Spleen (tissue), 11 donors: Measurements from ENCODE around the gene DDOST. TPM values are rescaled to one million over a fixed set of nuclear protein-coding genes. Genes with fewer than 3 reads are reported as not detected.

Source experiments
- DNase-seq: peaks from one replicate; pipeline ENCODE4 v3.0.0-alpha.2; 2020
- H3K27ac ChIP-seq, 8 donors: fragments of 200-600 bp; sonication (generic) in 7 of 8; 1 replicate in 4 of 8; 2 replicates in 4 of 8; pipeline versions ENCODE4 v1.5.0 to v1.8.0; 2016 to 2021; ENCODE audit warnings: inconsistent platforms in 4 of 8, mild to moderate bottlenecking in 4 of 8, moderate library complexity in 1 of 8
- H3K27me3 ChIP-seq, 7 donors: fragments of 200-600 bp; sonication (generic) in 6 of 7; replicated peaks in 1 of 7; 1 replicate in 4 of 7; 2 replicates in 3 of 7; pipeline versions ENCODE4 v1.5.0 to v1.8.0; 2016 to 2021; ENCODE audit warnings: inconsistent platforms in 3 of 7, mild to moderate bottlenecking in 1 of 7
- H3K36me3 ChIP-seq, 6 donors: fragments of 200-600 bp; sonication (generic) in 5 of 6; 1 replicate in 4 of 6; 2 replicates in 2 of 6; pipeline versions ENCODE4 v1.5.0 to v1.8.0; 2016 to 2021; ENCODE audit warnings: inconsistent platforms in 2 of 6
- H3K4me1 ChIP-seq, 6 donors: fragments of 200-600 bp; sonication (generic) in 5 of 6; 1 replicate in 3 of 6; 2 replicates in 3 of 6; pipeline versions ENCODE4 v1.5.0 to v1.8.0; 2016 to 2021; ENCODE audit warnings: inconsistent platforms in 3 of 6
- H3K4me3 ChIP-seq, 8 donors: fragments of 200-600 bp; sonication (generic) in 7 of 8; 1 replicate in 4 of 8; 2 replicates in 4 of 8; pipeline versions ENCODE4 v1.5.0 to v1.8.0; 2016 to 2021; ENCODE audit warnings: inconsistent platforms in 4 of 8, mild to moderate bottlenecking in 4 of 8, moderate library complexity in 2 of 8
- H3K9me3 ChIP-seq, 8 donors: fragments of 200-600 bp; sonication (generic) in 7 of 8; 1 replicate in 4 of 8; 2 replicates in 4 of 8; pipeline versions ENCODE4 v1.5.0 to v1.8.0; 2016 to 2021; ENCODE audit warnings: inconsistent platforms in 4 of 8
- CTCF ChIP-seq, 11 experiments: fragments of 200-600 bp in 7 of 11; fragments of 450-650 bp in 4 of 11; sonication (generic) in 4 of 11; IDR thresholded peaks in 8 of 11; conservative IDR thresholded peaks in 3 of 11; 1 replicate in 7 of 11; 2 replicates in 4 of 11; pipeline versions ENCODE4 v1.4.0 to v1.8.0; 2016 to 2021; ENCODE audit warnings: antibody characterized with exemption in 11 of 11, inconsistent platforms in 4 of 11, mild to moderate bottlenecking in 1 of 11
- POLR2A ChIP-seq, 3 donors: fragments of 450-650 bp; IDR thresholded peaks; one replicate each; pipeline ENCODE4 v1.5.1; 2017; ENCODE audit warnings: antibody characterized with exemption in 3 of 3, mild to moderate bottlenecking in 1 of 3
- POLR2AphosphoS5 ChIP-seq, 3 donors: sonication (generic); formaldehyde crosslinking; IDR thresholded peaks; one replicate each; pipeline ENCODE4 v1.5.1; 2017; ENCODE audit warnings: antibody characterized with exemption in 3 of 3
- WGBS, 5 donors: extraction: QIAGEN DNeasy Blood & Tissue Kit in 3 of 5; methylation state at CpG; one replicate each; pipeline versions ENCODE4 v1.1.5 to v1.1.7; 2013 to 2018; 5-methylcytosine and 5-hydroxymethylcytosine counted together
- intact Hi-C: fragments of 100-400 bp; cut with DNase I; formaldehyde crosslinking; loops from one replicate; pipeline ENCODE4 v1.15.0; 2023; ENCODE audit warnings: low total_unique reads
- polyA plus RNA-seq, 3 donors: library from polyadenylated mRNA; stranded (reverse); fragments of 200-250 nt; gene quantifications; one replicate each; pipeline ENCODE4 v1.2.1, GENCODE V29; 2013
- total RNA-seq, 7 donors: library from RNA; depleted of rRNA in 3 of 7; stranded (reverse); fragments of >200 nt in 3 of 7; fragmentation: NEBNext Ultra II Directional in 4 of 7; extraction: Animal tissue kit (Norgen Biotek cat#: 25700) in 4 of 7; gene quantifications; one replicate each; pipeline versions ENCODE4 v1.1.0 to v1.2.1, GENCODE V29; 2016 to 2021
- donor health status: healthy with polysubstance abuse.
- donor health status: DM: no; HTN: no; CAD: no; lungs with moderate emphysema.
- donor health status: DM: no; HTN: no; CAD: no.
- donor health status: Bipolar disorder and iron deficiency.
- donor health status: healthy.
- donor health status: DM: no; HTN: no; CAD: no.
- donor health status: DM: yes; HTN: yes; CAD: no.

Gene DDOST
- total and polyA plus RNA-seq, 10 donors, result 107 to 194 (median 147) TPM

- intact Hi-C loops, result no loop called here
- no peak overlapping the region for H3K4me3 ChIP-seq
- H3K36me3 ChIP-seq, result peaks cover 2 to 79% (median 64%) of the 10 kb centered on the region in 6 donors
- H3K4me1 ChIP-seq, result peaks cover 21 to 81% (median 40%) of the 10 kb centered on the region in 6 donors
- H3K9me3 ChIP-seq, result no peaks in the 10 kb centered on the region
- peak overlapping the region in 2 of 8 donors; percentile 58 to 89 for H3K27ac ChIP-seq
- H3K27me3 ChIP-seq, result no peaks in the 10 kb centered on the region
- no peak for DNase-seq
- WGBS, 5 donors, result 87 to 91% (median 87%) methylated on average over 12 of the region's 12 CpGs
- TF ChIP-seq POLR2AphosphoS5 (IDR thresholded peaks at IDR 0.05), result peak in 2 of 3 donors; percentile 28 to 65
- TF ChIP-seq CTCF (IDR thresholded peaks at IDR 0.05 in 8 of 11, conservative IDR thresholded peaks at IDR 0.05 in 3 of 11), result no peak
Measured at GRCh38 chr1:20657024-20657423, 4.1 kb downstream of the DDOST start.

GRCh38 chr1:20654104-20654690, 7.0 kb downstream of the DDOST start:
- H3K36me3 ChIP-seq, result peaks cover 2 to 100% (median 89%) of the 10 kb centered on the region in 6 donors
- TF ChIP-seq POLR2A (IDR thresholded peaks at IDR 0.05) (no peak), POLR2AphosphoS5 (IDR thresholded peaks at IDR 0.05) (peak; percentile 10 to 59 (median 42))
- no peak for DNase-seq
- 73 to 86% (median 75%) methylated on average over 19 to 20 of the region's 20 CpGs for WGBS, 5 donors
- H3K4me3 ChIP-seq, result no peak overlapping the region
- H3K27me3 ChIP-seq, result no peaks in the 10 kb centered on the region
- peaks cover 4 to 55% (median 19%) of the 10 kb centered on the region in 6 donors for H3K4me1 ChIP-seq
- H3K9me3 ChIP-seq, result no peaks in the 10 kb centered on the region
- peak overlapping the region in 5 of 8 donors; percentile 36 to 59 (median 50) for H3K27ac ChIP-seq
- intact Hi-C loops, result no loop called here

- Histone ChIP-seq H3K9me3 (no peaks in the 10 kb centered on the region), H3K4me3 (no peak overlapping the region), H3K4me1 (peaks cover 0 to 36% (median 9%) of the 10 kb centered on the region in 6 donors), H3K27me3 (no peaks in the 10 kb centered on the region), H3K27ac (no peak overlapping the region), H3K36me3 (peaks cover 2 to 100% (median 97%) of the 10 kb centered on the region in 6 donors)
- intact Hi-C loops, result no loop called here
- WGBS, 5 donors, result 93 to 98% (median 96%) methylated on average over 15 of the region's 15 CpGs
- DNase-seq, result no peak
- TF ChIP-seq POLR2A (IDR thresholded peaks at IDR 0.05) (no peak), CTCF (IDR thresholded peaks at IDR 0.05 in 8 of 11, conservative IDR thresholded peaks at IDR 0.05 in 3 of 11) (no peak), POLR2AphosphoS5 (IDR thresholded peaks at IDR 0.05) (peak in 2 of 3 donors; percentile 28 to 61)
Measured at GRCh38 chr1:20652300-20652699, 8.9 kb downstream of the DDOST start.

GRCh38 chr1:20648946-20649345, 12.2 kb downstream of the DDOST start:
- TF ChIP-seq POLR2A (IDR thresholded peaks at IDR 0.05) (no peak), POLR2AphosphoS5 (IDR thresholded peaks at IDR 0.05) (peak in 2 of 3 donors; percentile 22 to 38)
- Histone ChIP-seq H3K4me3 (no peak overlapping the region), H3K27me3 (no peaks in the 10 kb centered on the region), H3K4me1 (peaks cover 0 to 5% (median 0%) of the 10 kb centered on the region in 6 donors), H3K9me3 (no peaks in the 10 kb centered on the region), H3K36me3 (peaks cover 2 to 100% (median 84%) of the 10 kb centered on the region in 6 donors), H3K27ac (no peak overlapping the region)
- no peak for DNase-seq
- 90 to 97% (median 95%) methylated on average over 6 to 15 of the region's 15 CpGs for WGBS, 5 donors
- intact Hi-C loops, result no loop called here

- Histone ChIP-seq H3K27ac (no peak overlapping the region), H3K27me3 (no peaks in the 10 kb centered on the region), H3K36me3 (peaks cover 0 to 100% (median 80%) of the 10 kb centered on the region in 6 donors), H3K4me3 (no peak overlapping the region), H3K9me3 (no peaks in the 10 kb centered on the region), H3K4me1 (peaks cover 0 to under 1% (median 0%) of the 10 kb centered on the region in 6 donors)
- WGBS, 5 donors, result 90 to 94% (median 91%) methylated on average over 12 to 13 of the region's 13 CpGs
- DNase-seq, result no peak
- intact Hi-C loops, result no loop called here
- TF ChIP-seq POLR2AphosphoS5 (IDR thresholded peaks at IDR 0.05) (peak in 2 of 3 donors; percentile 15 to 59), CTCF (IDR thresholded peaks at IDR 0.05 in 8 of 11, conservative IDR thresholded peaks at IDR 0.05 in 3 of 11) (no peak), POLR2A (IDR thresholded peaks at IDR 0.05) (no peak)
Measured at GRCh38 chr1:20648438-20648837, 12.7 kb downstream of the DDOST start.
